GM13976 (cell line): ENCODE results near the gene MCTP2.

Source experiments
- DNase-seq: peaks from one replicate; pipeline ENCODE4 v3.0.0; 2012; ENCODE audit warnings: low spot score
- CTCF ChIP-seq: IDR thresholded peaks from 2 replicates; pipeline ENCODE4 v1.5.1; 2012; ENCODE audit warnings: borderline replicate concordance, mild to moderate bottlenecking; ENCODE audit not compliant: insufficient read depth; ENCODE audit errors: extremely low read depth, missing control alignments, control extremely low read depth
- in situ Hi-C: fragments of 300-500 bp; cut with MboI; formaldehyde crosslinking; loops from one replicate; pipeline ENCODE4 v1.12.0; 2022; ENCODE audit warnings: low sequenced_read_pairs, mixed read lengths, inconsistent platforms; ENCODE audit not compliant: unreplicated experiment

The MCTP2 gene

GRCh38 chr15:94196531-94196930 lies 34.8 kb upstream of the MCTP2 start:
- no peak for DNase-seq
- in situ Hi-C loops: no loop called here
- no peak for TF ChIP-seq CTCF

GRCh38 chr15:94198633-94199032 lies 32.7 kb upstream of the MCTP2 start:
- no peak for TF ChIP-seq CTCF
- in situ Hi-C loops: no loop called here
- DNase-seq: no peak

GRCh38 chr15:94199725-94200124 lies 31.6 kb upstream of the MCTP2 start:
- in situ Hi-C loops: no loop called here
- no peak for TF ChIP-seq CTCF
- DNase-seq: no peak

GRCh38 chr15:94203306-94203705 lies 28.1 kb upstream of the MCTP2 start:
- no peak for DNase-seq
- in situ Hi-C loops: no loop called here
- TF ChIP-seq CTCF: no peak

- TF ChIP-seq CTCF: no peak
- in situ Hi-C loops: no loop called here
- no peak for DNase-seq
These were observed 26.0 kb upstream of the MCTP2 start for GRCh38 chr15:94205366-94205765.

GRCh38 chr15:94206463-94207167 lies 24.7 kb upstream of the MCTP2 start:
- TF ChIP-seq CTCF: no peak
- in situ Hi-C loops: no loop called here
- DNase-seq: no peak
